SK-N-SH (cell line): ENCODE measurements around the gene C14orf93.

Experiments
- CHD2 ChIP-seq: fragments of 150-350 bp; IDR thresholded peaks from 2 replicates; pipeline ENCODE4 v1.6.1; 2018; ENCODE audit warnings: low read length; ENCODE audit not compliant: partially characterized antibody
- EP300 ChIP-seq, 2 experiments: IDR thresholded peaks; 2 replicates each; pipeline versions ENCODE4 v1.4.0 to v1.6.1; 2012; ENCODE audit warnings: borderline replicate concordance in 1 of 2, low read depth in 1 of 2, low read length in 1 of 2
- JUND ChIP-seq: IDR thresholded peaks from 2 replicates; pipeline ENCODE4 v1.4.0; 2012
- NFIC ChIP-seq: IDR thresholded peaks from 2 replicates; pipeline ENCODE4 v1.4.0; 2012; ENCODE audit warnings: borderline replicate concordance
- POLR2AphosphoS5 ChIP-seq: IDR thresholded peaks from 2 replicates; pipeline ENCODE4 v1.6.1; 2012; ENCODE audit warnings: low read depth, low read length
- RAD21 ChIP-seq: IDR thresholded peaks from 2 replicates; pipeline ENCODE4 v1.6.1; 2012; ENCODE audit warnings: mild to moderate bottlenecking, low read length
- SIN3A ChIP-seq: IDR thresholded peaks from 2 replicates; pipeline ENCODE4 v1.6.1; 2012; ENCODE audit warnings: low read depth, mild to moderate bottlenecking, low read length, moderate library complexity, borderline replicate concordance
- TEAD4 ChIP-seq: IDR thresholded peaks from 2 replicates; pipeline ENCODE4 v1.4.0; 2012; ENCODE audit warnings: mild to moderate bottlenecking, borderline replicate concordance; ENCODE audit not compliant: insufficient read depth
- YY1 ChIP-seq: IDR thresholded peaks from 2 replicates; pipeline ENCODE4 v1.4.0; 2012; ENCODE audit warnings: low read depth, mild to moderate bottlenecking
- ZBTB33 ChIP-seq: IDR thresholded peaks from 2 replicates; pipeline ENCODE4 v1.4.0; 2012; ENCODE audit warnings: low read depth, borderline replicate concordance
- TF ChIP-seq, protein P1 (sequence below): fragments of 200-600 bp; sonication (generic); IDR thresholded peaks from 2 replicates; pipeline ENCODE4 v1.6.1; 2017; ENCODE audit warnings: antibody characterized with exemption, mild to moderate bottlenecking, moderate library complexity
- TF ChIP-seq, protein P2 (sequence below): IDR thresholded peaks from 2 replicates; pipeline ENCODE4; 2012
- TF ChIP-seq, protein P3 (sequence below): IDR thresholded peaks from 2 replicates; pipeline ENCODE4 v1.4.0; 2012; ENCODE audit warnings: low read depth

DNA sequence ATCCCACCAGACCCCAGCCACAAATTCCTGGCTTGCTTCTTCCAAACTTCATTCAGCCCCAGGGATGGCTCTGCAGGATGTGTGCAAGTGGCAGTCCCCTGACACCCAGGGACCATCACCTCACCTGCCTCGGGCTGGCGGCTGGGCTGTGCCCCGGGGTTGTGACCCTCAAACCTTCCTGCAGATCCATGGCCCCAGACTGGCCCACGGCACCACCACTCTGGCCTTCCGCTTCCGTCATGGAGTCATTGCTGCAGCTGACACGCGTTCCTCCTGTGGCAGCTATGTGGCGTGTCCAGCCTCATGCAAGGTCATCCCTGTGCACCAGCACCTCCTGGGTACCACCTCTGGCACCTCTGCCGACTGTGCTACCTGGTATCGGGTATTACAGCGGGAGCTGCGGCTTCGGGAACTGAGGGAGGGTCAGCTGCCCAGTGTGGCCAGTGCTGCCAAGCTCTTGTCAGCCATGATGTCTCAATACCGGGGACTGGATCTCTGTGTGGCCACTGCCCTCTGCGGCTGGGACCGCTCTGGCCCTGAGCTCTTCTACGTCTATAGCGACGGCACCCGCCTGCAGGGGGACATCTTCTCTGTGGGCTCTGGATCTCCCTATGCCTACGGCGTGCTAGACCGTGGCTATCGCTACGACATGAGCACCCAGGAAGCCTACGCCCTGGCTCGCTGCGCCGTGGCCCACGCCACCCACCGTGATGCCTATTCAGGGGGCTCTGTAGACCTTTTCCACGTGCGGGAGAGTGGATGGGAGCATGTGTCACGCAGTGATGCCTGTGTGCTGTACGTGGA, 32.4 kb upstream of the C14orf93 start, which contains the start of gene PSMB11:
- TF ChIP-seq, protein P1, sequence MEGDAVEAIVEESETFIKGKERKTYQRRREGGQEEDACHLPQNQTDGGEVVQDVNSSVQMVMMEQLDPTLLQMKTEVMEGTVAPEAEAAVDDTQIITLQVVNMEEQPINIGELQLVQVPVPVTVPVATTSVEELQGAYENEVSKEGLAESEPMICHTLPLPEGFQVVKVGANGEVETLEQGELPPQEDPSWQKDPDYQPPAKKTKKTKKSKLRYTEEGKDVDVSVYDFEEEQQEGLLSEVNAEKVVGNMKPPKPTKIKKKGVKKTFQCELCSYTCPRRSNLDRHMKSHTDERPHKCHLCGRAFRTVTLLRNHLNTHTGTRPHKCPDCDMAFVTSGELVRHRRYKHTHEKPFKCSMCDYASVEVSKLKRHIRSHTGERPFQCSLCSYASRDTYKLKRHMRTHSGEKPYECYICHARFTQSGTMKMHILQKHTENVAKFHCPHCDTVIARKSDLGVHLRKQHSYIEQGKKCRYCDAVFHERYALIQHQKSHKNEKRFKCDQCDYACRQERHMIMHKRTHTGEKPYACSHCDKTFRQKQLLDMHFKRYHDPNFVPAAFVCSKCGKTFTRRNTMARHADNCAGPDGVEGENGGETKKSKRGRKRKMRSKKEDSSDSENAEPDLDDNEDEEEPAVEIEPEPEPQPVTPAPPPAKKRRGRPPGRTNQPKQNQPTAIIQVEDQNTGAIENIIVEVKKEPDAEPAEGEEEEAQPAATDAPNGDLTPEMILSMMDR = no peak
- TF ChIP-seq TEAD4 (no peak), POLR2AphosphoS5 (no peak), EP300 (IDR thresholded peaks at IDR 0.05; ENCODE audit: borderline replicate concordance in 1 of 2, low read depth in 1 of 2, low read length in 1 of 2) (no peak), CHD2 (no peak), NFIC (no peak), YY1 (no peak), JUND (no peak), ZBTB33 (no peak), SIN3A (no peak), RAD21 (no peak)
- TF ChIP-seq, protein P2, sequence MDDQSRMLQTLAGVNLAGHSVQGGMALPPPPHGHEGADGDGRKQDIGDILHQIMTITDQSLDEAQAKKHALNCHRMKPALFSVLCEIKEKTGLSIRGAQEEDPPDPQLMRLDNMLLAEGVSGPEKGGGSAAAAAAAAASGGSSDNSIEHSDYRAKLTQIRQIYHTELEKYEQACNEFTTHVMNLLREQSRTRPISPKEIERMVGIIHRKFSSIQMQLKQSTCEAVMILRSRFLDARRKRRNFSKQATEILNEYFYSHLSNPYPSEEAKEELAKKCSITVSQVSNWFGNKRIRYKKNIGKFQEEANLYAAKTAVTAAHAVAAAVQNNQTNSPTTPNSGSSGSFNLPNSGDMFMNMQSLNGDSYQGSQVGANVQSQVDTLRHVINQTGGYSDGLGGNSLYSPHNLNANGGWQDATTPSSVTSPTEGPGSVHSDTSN = no peak
- TF ChIP-seq, protein P3, sequence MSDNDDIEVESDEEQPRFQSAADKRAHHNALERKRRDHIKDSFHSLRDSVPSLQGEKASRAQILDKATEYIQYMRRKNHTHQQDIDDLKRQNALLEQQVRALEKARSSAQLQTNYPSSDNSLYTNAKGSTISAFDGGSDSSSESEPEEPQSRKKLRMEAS = no peak
